HepG2 (cell line): ENCODE results near the gene SLCO2A1. TPM values are rescaled to one million over a fixed set of nuclear protein-coding genes. Genes with fewer than 3 reads are reported as not detected.

Experiments
- ATAC-seq: fragments of 200-7000 bp; cut with Tn5 transposase; 3 replicates; pipeline ENCODE4 v1.9.1; 2020; ENCODE audit warnings: mild to moderate bottlenecking, moderate library complexity
- BruUV-seq: library from RNA; stranded (reverse); fragments of 400-500 nt; replicated peaks from 2 replicates; lab custom pipeline; 2021; lab: Mats Ljungman, UMichigan
- CTCF ChIA-PET: fragments of 300-600 bp; formaldehyde crosslinking; extraction: SDS; loops from one replicate; lab custom pipeline; 2021; ENCODE audit warnings: low total read pairs, inconsistent platforms, low intra/inter-chr PET ratio; lab: Yijun Ruan, JAX
- POLR2A ChIA-PET: fragments of 350-600 bp; sonication (Branson Sonifier 250); formaldehyde crosslinking; loops from one replicate; lab custom pipeline; 2020; ENCODE audit warnings: antibody characterized with exemption, inconsistent platforms; lab: Yijun Ruan, JAX
- DNase-seq: peaks from one replicate; pipeline ENCODE4 v3.0.0-alpha.2; 2015; ENCODE audit warnings: low spot score
- FAIRE-seq: peaks from 3 replicates; lab custom pipeline; 2011; peaks lifted over from hg19 to GRCh38; lab: Jason Lieb, UNC
- H2AFZ ChIP-seq: one replicate; pipeline ENCODE4 v1.6.1; 2011; ENCODE audit warnings: low read length, inconsistent platforms
- H3K27ac ChIP-seq: fragments of 300-600 bp; 3 replicates; pipeline ENCODE4 v1.8.0; 2011; ENCODE audit warnings: mixed run types, mild to moderate bottlenecking, mixed read lengths, low read length, inconsistent platforms; ENCODE audit not compliant: insufficient read depth; ENCODE audit errors: extremely low read length
- H3K27me3 ChIP-seq, 2 experiments: fragments of 200-600 bp in 1 of 2; 2 replicates in 1 of 2; 3 replicates in 1 of 2; pipeline versions ENCODE4 v1.6.0 to v1.8.0; 2011; ENCODE audit warnings: low read length in 2 of 2, mild to moderate bottlenecking in 2 of 2, moderate library complexity in 2 of 2, inconsistent platforms in 1 of 2; ENCODE audit not compliant: insufficient read depth in 2 of 2, control insufficient read depth in 1 of 2
- H3K36me3 ChIP-seq, 2 experiments: fragments of 200-600 bp in 1 of 2; replicated peaks in 1 of 2; 2 replicates in 1 of 2; 3 replicates in 1 of 2; pipeline versions ENCODE4 v1.5.1 to v1.8.0; 2011; ENCODE audit warnings: low read length in 2 of 2, inconsistent platforms in 1 of 2; ENCODE audit not compliant: insufficient read depth in 2 of 2, control insufficient read depth in 1 of 2
- H3K4me1 ChIP-seq: 2 replicates; pipeline ENCODE4 v1.5.1; 2012; ENCODE audit warnings: low read length, inconsistent platforms; ENCODE audit not compliant: insufficient read depth
- H3K4me2 ChIP-seq: 2 replicates; pipeline ENCODE4 v1.6.0; 2011; ENCODE audit warnings: low read depth, low read length, inconsistent platforms
- H3K4me3 ChIP-seq, 3 experiments: fragments of 200-600 bp in 1 of 3; sonication (generic), shearing (Covaris generic) in 1 of 3; replicated peaks in 1 of 3; 2 replicates each; pipeline ENCODE4 v1.5.1; 2011 to 2016; ENCODE audit warnings: low read length in 3 of 3, inconsistent platforms in 2 of 3, low read depth in 2 of 3, mild to moderate bottlenecking in 2 of 3, control low read depth in 1 of 3, mixed read lengths in 1 of 3; ENCODE audit not compliant: insufficient read depth in 1 of 3
- H3K79me2 ChIP-seq: one replicate; pipeline ENCODE4 v1.6.1; 2011; ENCODE audit warnings: low read length, inconsistent platforms; ENCODE audit not compliant: insufficient read depth
- H3K9ac ChIP-seq: 2 replicates; pipeline ENCODE4 v1.6.0; 2011; ENCODE audit warnings: mild to moderate bottlenecking, low read depth, low read length, inconsistent platforms; ENCODE audit not compliant: insufficient read depth
- H3K9me3 ChIP-seq: 2 replicates; pipeline ENCODE4 v1.5.1; 2012; ENCODE audit warnings: mild to moderate bottlenecking, low read length
- H4K20me1 ChIP-seq: 2 replicates; pipeline ENCODE4 v1.6.0; 2011; ENCODE audit warnings: inconsistent platforms, mild to moderate bottlenecking, low read length, moderate library complexity; ENCODE audit not compliant: insufficient read depth
- MYPOP ChIP-seq: sonication (generic); formaldehyde crosslinking; IDR thresholded peaks from 2 replicates; pipeline ENCODE4 v1.8.1; 2023; ENCODE audit warnings: mild to moderate bottlenecking, moderate library complexity, missing genetic modification reagents
- RERE ChIP-seq: IDR thresholded peaks from 2 replicates; pipeline ENCODE4 v1.6.1; 2016; ENCODE audit warnings: low read depth, missing genetic modification reagents, missing compliant biosample characterization
- ZNF446 ChIP-seq: sonication (generic); formaldehyde crosslinking; IDR thresholded peaks from 2 replicates; pipeline ENCODE4 v1.5.0; 2020; ENCODE audit warnings: mild to moderate bottlenecking, missing genetic modification reagents
- WGBS: methylation state at CpG from one replicate; pipeline ENCODE4 v1.1.6; 2017; ENCODE audit warnings: low lambda C conversion rate; 5-methylcytosine and 5-hydroxymethylcytosine counted together
- in situ Hi-C: cut with HindIII; loops from 2 replicates; pipeline ENCODE4 v1.10.0; 2017; ENCODE audit warnings: low pct_unique_long_range_greater_than_20kb; ENCODE audit not compliant: extremely low pct_ligation_motif_present
- intact Hi-C: fragments of 100-400 bp; cut with micrococcal nuclease; formaldehyde crosslinking; loops from one replicate; pipeline ENCODE4 v1.10.0; 2022; ENCODE audit not compliant: unreplicated experiment
- polyA plus RNA-seq, 8 experiments: library from polyadenylated mRNA; depleted of rRNA in 3 of 8; stranded (reverse) in 7 of 8; unstranded in 1 of 8; fragments of >200 nt; fragmentation: Illumina TruSeq in 4 of 8; extraction: Trizol in 4 of 8; gene quantifications; 2 replicates each; pipeline versions ENCODE4 v1.2.1 to v1.2.3, GENCODE V29; 2011 to 2016; ENCODE audit warnings: low read depth in 4 of 8, missing spikeins in 1 of 8, mixed read lengths in 1 of 8; ENCODE audit not compliant: insufficient read depth in 1 of 8
- total RNA-seq, 5 experiments: library from RNA; depleted of rRNA; stranded (reverse); fragments of >200 nt; fragmentation: Illumina TruSeq; extraction: Trizol; gene quantifications; 2 replicates each; pipeline ENCODE4 v1.2.3, GENCODE V29; 2016; ENCODE audit warnings: low read depth in 1 of 5

SLCO2A1 gene
- total and polyA plus RNA-seq, 2 of the 13 experiments (the other 11 are each of a cell fraction or from before 2014, with no cell fraction given): 0.04 TPM; not detected in 1

GRCh38 chr3:134009345-134010000 is 20.3 kb downstream of the SLCO2A1 start:
- H3K27me3 ChIP-seq: no peaks in the 10 kb centered on the region
- in situ Hi-C loops: no loop called here
- no peaks in the 10 kb centered on the region for H4K20me1 ChIP-seq
- no peak overlapping the region for H3K4me2 ChIP-seq
- CTCF ChIA-PET: no interaction called here
- FAIRE-seq (no peak), DNase-seq (no peak), ATAC-seq (no peak)
- peaks cover 3% of the 10 kb centered on the region; the same call in 1 of the 2 replicates for H3K9me3 ChIP-seq
- WGBS: 57% methylated on average over 5 of the region's 5 CpGs
- POLR2A ChIA-PET: no interaction called here
- H3K4me3 ChIP-seq: no peak overlapping the region
- no peaks in the 10 kb centered on the region for H3K4me1 ChIP-seq
- H3K79me2 ChIP-seq: no peaks in the 10 kb centered on the region
- no peaks in the 10 kb centered on the region for H3K36me3 ChIP-seq
- no TSS peak for BruUV-seq
- H3K27ac ChIP-seq: no peak overlapping the region
- no peak overlapping the region for H2AFZ ChIP-seq
- TF ChIP-seq ZNF446 (CRISPR knock-in tag) (no peak), MYPOP (CRISPR knock-in tag) (no peak), RERE (CRISPR knock-in tag) (no peak)
- intact Hi-C loops: no loop called here
- H3K9ac ChIP-seq: no peak overlapping the region
